Tibial nerve (tissue), 4 donors: Measurements from ENCODE around the gene SUCLG1.

Experiments
- EP300 ChIP-seq, 2 donors: sonication (generic); formaldehyde crosslinking; IDR thresholded peaks; one replicate each; pipeline ENCODE4 v1.6.1; 2017; ENCODE audit warnings: antibody characterized with exemption in 2 of 2, mild to moderate bottlenecking in 1 of 2
- POLR2A ChIP-seq, 2 donors: fragments of 450-650 bp; IDR thresholded peaks; one replicate each; pipeline ENCODE4 v1.6.1; 2017; ENCODE audit warnings: antibody characterized with exemption in 2 of 2, mild to moderate bottlenecking in 2 of 2, moderate library complexity in 2 of 2
- TF ChIP-seq, protein P1 (sequence below), 5 experiments: fragments of 200-600 bp in 3 of 5; fragments of 450-650 bp in 2 of 5; sonication (generic) in 3 of 5; IDR thresholded peaks; one replicate each; pipeline ENCODE4 v1.5.1; 2016 to 2019; ENCODE audit warnings: antibody characterized with exemption in 5 of 5, mild to moderate bottlenecking in 3 of 5, moderate library complexity in 2 of 5

DNA sequence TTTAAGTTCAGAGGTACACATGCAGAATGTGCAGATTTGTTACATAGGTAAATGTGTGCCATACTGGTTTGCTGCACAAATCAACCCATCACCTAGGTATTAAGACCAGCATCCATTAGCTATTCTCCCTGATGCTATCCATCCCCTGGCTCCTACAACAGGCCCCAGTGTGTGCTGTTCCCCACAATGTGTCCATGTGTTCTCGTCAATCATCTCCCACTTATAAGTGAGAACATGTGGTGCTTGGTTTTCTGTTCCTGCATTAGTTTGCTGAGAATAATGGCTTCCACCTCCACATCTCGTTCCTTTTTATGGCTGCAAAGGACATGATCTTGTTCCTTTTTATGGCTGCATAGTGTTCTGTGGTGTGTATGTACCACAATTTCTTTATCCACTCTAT lies 75.8 kb downstream of the SUCLG1 start:
- TF ChIP-seq, protein P1, sequence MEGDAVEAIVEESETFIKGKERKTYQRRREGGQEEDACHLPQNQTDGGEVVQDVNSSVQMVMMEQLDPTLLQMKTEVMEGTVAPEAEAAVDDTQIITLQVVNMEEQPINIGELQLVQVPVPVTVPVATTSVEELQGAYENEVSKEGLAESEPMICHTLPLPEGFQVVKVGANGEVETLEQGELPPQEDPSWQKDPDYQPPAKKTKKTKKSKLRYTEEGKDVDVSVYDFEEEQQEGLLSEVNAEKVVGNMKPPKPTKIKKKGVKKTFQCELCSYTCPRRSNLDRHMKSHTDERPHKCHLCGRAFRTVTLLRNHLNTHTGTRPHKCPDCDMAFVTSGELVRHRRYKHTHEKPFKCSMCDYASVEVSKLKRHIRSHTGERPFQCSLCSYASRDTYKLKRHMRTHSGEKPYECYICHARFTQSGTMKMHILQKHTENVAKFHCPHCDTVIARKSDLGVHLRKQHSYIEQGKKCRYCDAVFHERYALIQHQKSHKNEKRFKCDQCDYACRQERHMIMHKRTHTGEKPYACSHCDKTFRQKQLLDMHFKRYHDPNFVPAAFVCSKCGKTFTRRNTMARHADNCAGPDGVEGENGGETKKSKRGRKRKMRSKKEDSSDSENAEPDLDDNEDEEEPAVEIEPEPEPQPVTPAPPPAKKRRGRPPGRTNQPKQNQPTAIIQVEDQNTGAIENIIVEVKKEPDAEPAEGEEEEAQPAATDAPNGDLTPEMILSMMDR (IDR thresholded peaks at IDR 0.05) = no peak
- TF ChIP-seq POLR2A (IDR thresholded peaks at IDR 0.05) (no peak), EP300 (IDR thresholded peaks at IDR 0.05) (no peak)
